ENCODE measurements around the gene TUBA3C. TPM values are rescaled to one million over a fixed set of nuclear protein-coding genes. Genes with fewer than 3 reads are reported as not detected.
"Not testable (repeated sequence)": the region's sequence is repeated elsewhere in the genome, so short reads cannot be mapped to it uniquely, and the experiment has no call there.

Gene TUBA3C
- total RNA-seq, result not detected in 2 replicates

DNA sequence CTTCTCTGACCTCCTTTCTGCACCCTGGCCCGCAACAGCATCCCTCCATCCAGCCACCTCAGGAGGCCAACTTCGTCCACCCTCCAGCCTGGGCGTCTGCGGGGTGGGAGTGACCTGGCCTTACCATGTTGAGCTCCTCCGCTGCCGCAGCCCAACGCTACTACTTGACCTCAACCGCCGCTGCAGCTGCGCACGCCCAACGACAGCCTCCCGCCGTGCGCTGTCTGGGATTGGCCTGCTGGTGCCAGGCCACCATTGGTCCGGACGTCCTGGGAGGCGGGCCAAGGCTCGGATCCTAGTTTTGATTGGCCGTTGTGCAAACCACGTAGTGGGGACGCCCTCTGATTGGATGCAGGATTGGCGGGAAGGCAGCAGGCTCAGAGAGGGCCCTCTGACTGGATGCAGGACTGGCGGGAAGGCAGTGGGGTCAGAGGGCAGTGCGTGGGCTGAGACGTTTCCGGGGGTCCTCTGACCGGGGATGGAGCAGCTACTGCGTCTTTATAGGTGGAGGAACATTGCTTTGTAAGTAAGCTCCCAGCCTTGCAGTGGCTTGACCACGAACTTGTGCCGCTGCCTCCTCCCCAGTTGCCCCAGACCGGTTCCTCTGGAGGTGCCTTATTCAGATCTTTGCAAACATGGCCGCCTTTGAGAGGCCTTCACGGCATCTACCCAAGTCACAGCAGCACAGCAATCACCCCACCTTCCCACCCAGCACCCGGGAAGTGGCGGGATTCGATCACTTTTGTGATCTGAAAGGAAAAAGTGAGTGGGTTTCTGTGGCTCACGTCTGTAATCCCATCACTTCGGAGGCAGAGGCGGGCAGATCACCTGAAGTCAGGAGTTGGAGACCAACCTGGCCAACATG lies at the start of gene TUBA3C:
TSS of gene TUBA3C (minus strand) at position 204 of the 865 bp plus-strand sequence. CDS start at position 127, 77 bp downstream.
- Mint-ChIP-seq H3K4me3 (no peak within 1 kb of the TSS), H3K4me1 (no peaks in the 10 kb centered on the region), H3K27me3 (no peaks in the 10 kb centered on the region), H3K36me3 (ENCODE audit: low read depth) (no peaks in the 10 kb centered on the region), H3K9me3 (no peaks in the 10 kb centered on the region), H3K27ac (no peak within 1 kb of the TSS)
- intact Hi-C loops (cut with micrococcal nuclease), result no loop called here
- POLR2A ChIA-PET, result no interaction called here
- CTCF ChIA-PET, result no interaction called here
- TF ChIP-seq, protein P1, sequence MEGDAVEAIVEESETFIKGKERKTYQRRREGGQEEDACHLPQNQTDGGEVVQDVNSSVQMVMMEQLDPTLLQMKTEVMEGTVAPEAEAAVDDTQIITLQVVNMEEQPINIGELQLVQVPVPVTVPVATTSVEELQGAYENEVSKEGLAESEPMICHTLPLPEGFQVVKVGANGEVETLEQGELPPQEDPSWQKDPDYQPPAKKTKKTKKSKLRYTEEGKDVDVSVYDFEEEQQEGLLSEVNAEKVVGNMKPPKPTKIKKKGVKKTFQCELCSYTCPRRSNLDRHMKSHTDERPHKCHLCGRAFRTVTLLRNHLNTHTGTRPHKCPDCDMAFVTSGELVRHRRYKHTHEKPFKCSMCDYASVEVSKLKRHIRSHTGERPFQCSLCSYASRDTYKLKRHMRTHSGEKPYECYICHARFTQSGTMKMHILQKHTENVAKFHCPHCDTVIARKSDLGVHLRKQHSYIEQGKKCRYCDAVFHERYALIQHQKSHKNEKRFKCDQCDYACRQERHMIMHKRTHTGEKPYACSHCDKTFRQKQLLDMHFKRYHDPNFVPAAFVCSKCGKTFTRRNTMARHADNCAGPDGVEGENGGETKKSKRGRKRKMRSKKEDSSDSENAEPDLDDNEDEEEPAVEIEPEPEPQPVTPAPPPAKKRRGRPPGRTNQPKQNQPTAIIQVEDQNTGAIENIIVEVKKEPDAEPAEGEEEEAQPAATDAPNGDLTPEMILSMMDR (IDR thresholded peaks at IDR 0.05), result no peak
- ATAC-seq (ENCODE audit: low read depth) (no peak), DNase-seq (no peak)

DNA sequence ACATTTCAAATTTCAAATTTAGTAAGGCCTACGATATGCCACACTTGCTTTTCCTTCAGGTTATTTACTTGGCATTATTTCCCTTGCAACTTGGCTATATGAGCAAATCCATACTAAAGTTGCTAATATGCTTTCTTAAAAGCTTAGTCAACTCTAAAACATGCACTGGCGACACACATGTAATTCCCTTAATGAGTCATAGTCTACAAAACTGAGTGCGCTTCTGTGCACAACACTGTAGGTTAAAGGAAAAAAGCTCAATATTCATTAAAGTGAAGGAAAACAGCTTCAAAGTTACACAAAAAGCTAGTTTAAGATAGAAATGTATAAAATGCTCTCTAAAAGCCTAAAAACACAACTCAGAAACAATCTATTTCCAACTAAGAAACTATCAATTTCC lies 25.8 kb upstream of the TUBA3C start:
- DNase-seq; H3K36me3 Mint-ChIP-seq (ENCODE audit: low read depth); H3K27ac Mint-ChIP-seq; POLR2A ChIA-PET; H3K9me3 Mint-ChIP-seq; H3K4me1 Mint-ChIP-seq; CTCF ChIA-PET; intact Hi-C loops (cut with micrococcal nuclease); H3K27me3 Mint-ChIP-seq; ATAC-seq (ENCODE audit: low read depth); H3K4me3 Mint-ChIP-seq: not testable (repeated sequence)

DNA sequence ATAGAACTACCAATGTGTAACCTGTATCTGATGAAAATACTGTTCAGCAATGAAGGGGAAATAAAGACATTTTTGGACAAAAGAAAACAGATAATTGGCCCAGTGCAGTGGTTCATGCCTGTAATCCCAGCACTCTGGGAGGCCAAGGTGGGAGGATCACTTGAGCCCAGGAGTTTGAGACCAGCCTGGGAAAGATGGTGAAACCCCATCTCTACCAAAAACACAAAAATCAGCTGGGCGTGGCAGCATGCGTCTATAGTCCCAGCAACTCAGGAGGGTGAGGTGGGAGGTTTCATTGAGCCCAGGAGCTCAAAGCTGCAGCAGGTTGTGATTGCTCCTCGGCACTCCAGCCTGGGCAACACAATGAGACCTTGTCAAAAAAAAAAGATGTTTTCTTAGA lies 11.0 kb upstream of the TUBA3C start:
- intact Hi-C loops (cut with micrococcal nuclease); DNase-seq; POLR2A ChIA-PET; H3K27ac Mint-ChIP-seq; H3K9me3 Mint-ChIP-seq; H3K36me3 Mint-ChIP-seq (ENCODE audit: low read depth); ATAC-seq (ENCODE audit: low read depth); H3K27me3 Mint-ChIP-seq; CTCF ChIA-PET; H3K4me3 Mint-ChIP-seq; H3K4me1 Mint-ChIP-seq: not testable (repeated sequence)

DNA sequence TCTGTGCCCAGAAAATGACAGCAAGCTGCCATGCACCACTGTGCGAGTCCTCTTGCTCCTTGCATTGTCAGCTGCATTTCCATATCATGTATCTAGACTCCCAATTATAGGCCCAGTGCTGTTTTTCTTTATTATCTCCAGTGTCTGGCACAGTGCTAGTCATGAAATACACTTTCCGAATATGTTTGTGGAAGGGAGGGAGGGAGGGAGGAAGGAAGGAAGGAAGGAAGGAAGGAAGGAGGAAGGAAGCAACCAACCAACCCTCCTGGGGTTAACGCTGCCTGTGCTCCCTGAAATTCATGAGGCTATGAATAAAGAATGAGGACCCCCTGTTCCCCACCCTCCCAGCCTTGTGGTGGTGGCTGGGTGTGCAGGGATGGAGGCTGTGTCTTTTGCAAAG lies 8.3 kb upstream of the TUBA3C start:
- H3K9me3 Mint-ChIP-seq; H3K4me3 Mint-ChIP-seq; POLR2A ChIA-PET; H3K27ac Mint-ChIP-seq; ATAC-seq (ENCODE audit: low read depth); intact Hi-C loops (cut with micrococcal nuclease); H3K36me3 Mint-ChIP-seq (ENCODE audit: low read depth); CTCF ChIA-PET; H3K4me1 Mint-ChIP-seq; DNase-seq; H3K27me3 Mint-ChIP-seq: not testable (repeated sequence)

DNA sequence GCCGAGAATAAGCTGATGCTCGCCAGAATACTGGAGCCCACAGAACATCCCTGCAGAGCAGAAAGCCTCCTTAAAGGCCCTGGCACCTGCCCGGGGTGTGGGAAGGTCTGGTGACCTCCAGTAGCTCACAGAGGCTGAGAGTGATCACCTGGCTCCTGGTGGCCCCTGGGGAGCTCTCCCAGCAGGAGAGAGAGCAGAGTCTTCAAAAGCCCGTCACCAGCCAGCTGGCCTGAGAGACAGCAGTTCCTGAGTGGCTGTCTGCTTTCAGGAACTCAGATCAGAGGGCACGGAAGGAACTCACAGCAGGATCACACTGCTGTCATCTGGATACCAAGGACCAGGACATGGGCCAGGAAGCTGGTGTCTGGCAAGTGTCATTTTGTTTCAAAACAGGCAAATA lies 7.7 kb upstream of the TUBA3C start:
- H3K4me1 Mint-ChIP-seq; CTCF ChIA-PET; H3K9me3 Mint-ChIP-seq; DNase-seq; H3K27me3 Mint-ChIP-seq; H3K36me3 Mint-ChIP-seq (ENCODE audit: low read depth); ATAC-seq (ENCODE audit: low read depth); H3K27ac Mint-ChIP-seq; H3K4me3 Mint-ChIP-seq; POLR2A ChIA-PET; intact Hi-C loops (cut with micrococcal nuclease): not testable (repeated sequence)

DNA sequence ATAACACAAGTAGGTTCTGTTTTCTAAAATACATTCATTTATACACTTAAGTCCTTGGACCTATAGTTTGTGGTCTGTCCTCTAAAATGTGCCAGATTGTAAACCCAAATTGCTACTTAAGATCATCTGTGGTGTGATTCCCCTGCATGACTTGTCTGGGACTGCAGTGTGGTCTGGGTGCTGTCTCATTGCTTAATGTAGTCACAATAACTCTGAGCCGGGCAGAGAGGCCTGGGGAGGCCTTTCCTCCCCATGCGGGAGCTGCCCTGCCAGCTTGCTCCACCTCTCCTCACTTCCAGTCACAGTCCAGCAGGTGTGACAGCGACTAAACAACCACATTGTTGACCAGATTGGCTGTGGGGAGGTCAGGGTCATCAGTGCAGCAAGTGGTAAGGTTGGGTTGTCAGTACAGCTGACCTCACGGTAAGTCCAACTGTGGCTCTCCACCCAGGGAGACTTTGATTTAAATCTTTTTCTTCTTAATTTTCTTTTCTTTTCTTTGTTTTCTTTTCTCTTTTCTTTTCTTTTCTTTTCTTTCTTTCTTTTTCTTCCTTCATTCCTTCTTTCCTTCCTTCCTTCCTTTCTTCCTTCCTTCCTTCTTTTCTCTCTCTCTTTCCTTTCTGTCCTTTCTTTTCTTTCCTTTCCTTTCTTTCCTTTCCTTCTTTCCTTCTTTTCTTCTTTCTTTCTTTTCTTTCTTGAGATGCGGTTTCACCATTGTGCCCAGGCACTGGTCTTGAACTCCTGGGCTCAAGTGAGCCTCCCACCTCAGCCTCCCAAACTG lies 4.4 kb upstream of the TUBA3C start:
- ChIA-PET CTCF (no interaction called here), POLR2A (no interaction called here)
- Mint-ChIP-seq H3K4me1 (no peaks in the 10 kb centered on the region), H3K27me3 (no peaks in the 10 kb centered on the region), H3K9me3 (no peaks in the 10 kb centered on the region), H3K36me3 (ENCODE audit: low read depth) (no peaks in the 10 kb centered on the region), H3K27ac (no peak overlapping the region), H3K4me3 (no peak overlapping the region)
- no peak for DNase-seq
- TF ChIP-seq, protein P1 (IDR thresholded peaks at IDR 0.05), result no peak
- intact Hi-C loops (cut with micrococcal nuclease), result no loop called here
- ATAC-seq (ENCODE audit: low read depth), result no peak

Data from activated B cell treated with CpG ODN at 0.5 μM for 24 hours (primary cell).